ENCODE data around the gene IFT27. TPM values are rescaled to one million over a fixed set of nuclear protein-coding genes. Genes with fewer than 3 reads are reported as not detected.

The IFT27 gene
- total RNA-seq, 1 donor from 2014 or later = 30.2 TPM

- Histone ChIP-seq H3K27ac (no peak overlapping the region), H3K36me3 (no peaks in the 10 kb centered on the region), H3K9me3 (no peaks in the 10 kb centered on the region), H3K27me3 (ENCODE audit: low read depth) (peaks cover 31% of the 10 kb centered on the region), H3K4me3 (no peak overlapping the region), H3K4me1 (no peaks in the 10 kb centered on the region)
- no peak for ATAC-seq
- TF ChIP-seq CTCF (IDR thresholded peaks at IDR 0.05) = no peak
- no peak for DNase-seq
- intact Hi-C loops (cut with DNase I) = no loop called here
Measured at GRCh38 chr22:36741968-36742367, 34.0 kb downstream of the IFT27 start.

GRCh38 chr22:36741204-36741793 lies 34.6 kb downstream of the IFT27 start:
- H3K4me1 ChIP-seq = no peaks in the 10 kb centered on the region
- no peak overlapping the region for H3K4me3 ChIP-seq
- no peak for DNase-seq
- no peaks in the 10 kb centered on the region for H3K9me3 ChIP-seq
- intact Hi-C loops (cut with DNase I) = no loop called here
- ATAC-seq = no peak
- no peak for TF ChIP-seq CTCF (IDR thresholded peaks at IDR 0.05)
- H3K36me3 ChIP-seq = no peaks in the 10 kb centered on the region
- H3K27ac ChIP-seq = no peak overlapping the region
- H3K27me3 ChIP-seq (ENCODE audit: low read depth) = peaks cover 28% of the 10 kb centered on the region

- no peak for TF ChIP-seq CTCF (IDR thresholded peaks at IDR 0.05)
- peaks cover 28% of the 10 kb centered on the region for H3K27me3 ChIP-seq (ENCODE audit: low read depth)
- DNase-seq (no peak), ATAC-seq (no peak)
- H3K27ac ChIP-seq = no peak overlapping the region
- H3K9me3 ChIP-seq = no peaks in the 10 kb centered on the region
- no peak overlapping the region for H3K4me3 ChIP-seq
- no peaks in the 10 kb centered on the region for H3K36me3 ChIP-seq
- no peaks in the 10 kb centered on the region for H3K4me1 ChIP-seq
- intact Hi-C loops (cut with DNase I) = no loop called here
Measured at GRCh38 chr22:36740716-36741115, 35.2 kb downstream of the IFT27 start.

- H3K9me3 ChIP-seq = no peaks in the 10 kb centered on the region
- no peak for DNase-seq
- H3K36me3 ChIP-seq = no peaks in the 10 kb centered on the region
- no peak overlapping the region for H3K4me3 ChIP-seq
- peaks cover 5% of the 10 kb centered on the region for H3K4me1 ChIP-seq
- no peak for ATAC-seq
- no peak for TF ChIP-seq CTCF (IDR thresholded peaks at IDR 0.05)
- peaks cover 14% of the 10 kb centered on the region for H3K27me3 ChIP-seq (ENCODE audit: low read depth)
- intact Hi-C loops (cut with DNase I) = no loop called here
- H3K27ac ChIP-seq = no peak overlapping the region
Measured at GRCh38 chr22:36739185-36739584, 36.7 kb downstream of the IFT27 start.

GRCh38 chr22:36738416-36739020 lies 37.4 kb downstream of the IFT27 start:
- TF ChIP-seq CTCF (IDR thresholded peaks at IDR 0.05) = no peak
- H3K27ac ChIP-seq = no peak overlapping the region
- H3K9me3 ChIP-seq = no peaks in the 10 kb centered on the region
- H3K4me3 ChIP-seq = no peak overlapping the region
- DNase-seq (no peak), ATAC-seq (no peak)
- H3K36me3 ChIP-seq = no peaks in the 10 kb centered on the region
- H3K27me3 ChIP-seq (ENCODE audit: low read depth) = peaks cover 12% of the 10 kb centered on the region
- H3K4me1 ChIP-seq = peaks cover 9% of the 10 kb centered on the region
- intact Hi-C loops (cut with DNase I) = no loop called here
